ENCODE measurements around the gene RSPO3.

DNA sequence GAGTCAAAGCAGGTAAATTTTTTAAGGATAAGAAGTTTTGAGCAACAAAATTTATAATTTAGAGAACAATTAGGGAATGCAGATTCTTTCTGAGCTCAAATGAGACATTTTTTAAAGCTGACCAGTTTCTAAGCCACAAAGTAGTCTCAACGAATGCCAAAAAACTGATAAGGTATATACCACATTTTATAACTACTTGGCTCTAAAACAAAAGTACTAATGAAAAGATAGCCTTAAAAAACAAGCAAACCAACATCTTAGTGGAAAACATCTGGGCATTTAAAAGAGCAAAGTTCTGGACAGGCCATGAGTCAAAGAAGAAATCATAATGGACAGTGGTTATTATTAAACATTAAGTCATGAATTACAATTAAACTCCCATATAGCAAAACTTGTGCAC lies 125.0 kb downstream of the RSPO3 start:
- TF ChIP-seq EZH2phosphoT487 (IDR thresholded peaks at IDR 0.05; ENCODE audit: insufficient read depth, low read depth) (no peak), EZH2 (IDR thresholded peaks at IDR 0.05; ENCODE audit: insufficient read depth, poor library complexity, severe bottlenecking) (no peak)

All from GM23248 (cell line).